Hematopoietic multipotent progenitor cell treated with erythropoietin and hydrocortisone succinate and interleukin-3 and kit ligand, for 8 days (in vitro differentiated cells): Measurements from ENCODE around the gene MYORG.
"Not testable (repeated sequence)": the region's sequence is repeated elsewhere in the genome, so short reads cannot be mapped to it uniquely, and the experiment has no call there.

Experiments
- DNase-seq: peaks from one replicate; pipeline ENCODE4 v3.0.0-alpha.2; 2015

Gene MYORG

DNA sequence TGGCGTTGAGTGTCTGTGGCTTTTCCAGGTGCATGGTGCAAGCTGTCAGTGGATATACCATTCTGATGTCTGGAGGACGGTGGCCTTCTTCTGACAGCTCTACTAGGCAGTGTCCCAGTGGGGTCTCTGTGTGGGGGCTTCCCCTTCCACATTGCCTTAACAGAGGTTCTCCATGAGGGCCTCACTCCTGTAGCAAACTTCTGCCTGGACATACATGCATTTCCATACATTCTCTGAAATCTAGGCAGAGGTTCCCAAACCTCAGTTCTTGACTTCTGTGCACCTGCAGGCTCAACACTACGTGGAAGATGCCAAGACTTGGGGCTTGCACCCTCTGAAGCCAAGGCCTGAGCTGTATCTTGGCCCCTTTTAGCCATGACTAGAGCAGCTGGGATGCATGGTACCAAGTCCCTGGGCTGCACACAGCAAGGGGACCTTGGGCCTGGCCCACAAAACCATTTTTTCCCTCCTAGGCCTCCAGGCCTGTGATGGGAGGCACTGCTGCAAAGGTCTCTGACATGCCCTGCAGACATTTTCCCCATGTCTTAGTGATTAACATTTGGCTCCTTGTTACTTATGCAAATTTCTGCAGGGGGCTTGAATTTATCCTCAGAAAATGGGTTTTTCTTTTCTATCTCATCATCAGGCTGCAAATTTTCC, 8.8 kb downstream of the MYORG start:
- DNase-seq = not testable (repeated sequence)

DNA sequence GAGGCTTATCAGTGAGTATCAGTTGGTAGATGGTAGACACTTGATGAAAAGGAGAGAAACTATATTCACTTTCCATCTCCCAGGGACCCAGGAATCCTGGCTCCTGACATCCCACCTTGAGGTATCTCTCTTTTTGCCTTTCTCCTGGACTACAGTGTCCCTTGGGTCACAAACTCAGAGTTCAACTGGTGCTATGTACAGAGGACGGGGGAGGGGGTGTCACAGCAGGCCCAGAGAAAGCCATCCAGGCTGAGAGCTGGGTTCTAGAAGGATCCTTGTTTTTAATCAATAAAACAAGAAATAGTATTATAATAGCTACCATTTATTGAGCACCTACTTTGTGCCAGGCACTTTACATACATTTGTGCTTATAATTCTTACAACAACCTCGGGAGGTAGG, 10.3 kb downstream of the MYORG start:
- DNase-seq = no peak

DNA sequence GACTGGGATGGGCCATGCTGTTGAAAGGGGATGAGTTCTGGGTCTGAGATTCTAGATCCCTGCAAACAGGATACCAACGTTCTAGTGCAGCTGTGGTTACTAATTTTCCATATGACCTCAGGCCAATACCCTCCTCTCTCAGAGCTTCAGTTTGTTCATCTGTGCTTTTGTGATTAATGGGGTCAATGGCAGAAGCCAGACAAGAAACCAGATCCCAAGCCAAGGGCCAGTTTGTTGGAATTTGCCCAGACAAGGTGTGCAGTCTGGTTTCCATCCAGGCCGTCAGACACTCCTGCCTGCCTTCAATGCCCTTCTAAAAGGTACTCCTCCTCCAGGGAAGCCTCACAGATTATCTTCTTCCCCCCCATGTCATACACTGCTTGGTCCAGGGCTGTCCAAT, 11.4 kb downstream of the MYORG start:
- DNase-seq = no peak

DNA sequence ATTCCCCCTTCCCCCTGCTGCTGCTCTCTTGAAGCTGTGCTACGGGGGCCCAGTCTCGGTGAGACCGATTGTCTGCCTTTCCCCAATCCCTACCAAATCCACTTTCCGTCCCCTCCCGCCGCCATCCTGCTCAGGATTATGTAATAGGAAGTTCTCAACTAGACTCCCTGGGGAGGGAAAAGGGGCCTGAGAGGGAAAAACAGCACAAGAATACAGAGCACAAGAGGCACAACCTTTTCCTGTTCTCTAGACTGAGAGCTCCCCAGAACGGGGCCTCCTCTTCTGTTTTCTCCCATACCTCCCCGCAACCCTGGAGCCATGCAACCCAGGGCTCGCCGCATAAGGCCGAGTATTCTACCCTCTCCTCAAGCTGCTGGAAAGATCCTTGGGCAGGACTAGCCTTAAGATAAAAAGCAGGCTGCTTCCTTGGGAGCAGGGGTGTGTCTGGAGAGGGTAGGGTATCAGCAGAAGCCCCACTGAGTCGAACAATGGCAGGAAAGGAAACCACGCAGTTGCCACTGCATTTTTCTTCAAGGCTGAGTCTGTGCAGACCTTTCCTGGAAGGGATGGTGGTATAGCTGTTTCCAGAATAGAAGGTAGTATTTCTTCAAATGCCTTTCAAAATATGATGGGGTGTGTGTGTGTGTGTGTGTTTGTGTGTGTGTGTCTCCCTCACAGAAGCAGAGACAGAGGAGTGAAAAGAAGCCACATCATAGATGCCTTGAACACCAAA, 12.9 kb downstream of the MYORG start:
- no peak for DNase-seq

DNA sequence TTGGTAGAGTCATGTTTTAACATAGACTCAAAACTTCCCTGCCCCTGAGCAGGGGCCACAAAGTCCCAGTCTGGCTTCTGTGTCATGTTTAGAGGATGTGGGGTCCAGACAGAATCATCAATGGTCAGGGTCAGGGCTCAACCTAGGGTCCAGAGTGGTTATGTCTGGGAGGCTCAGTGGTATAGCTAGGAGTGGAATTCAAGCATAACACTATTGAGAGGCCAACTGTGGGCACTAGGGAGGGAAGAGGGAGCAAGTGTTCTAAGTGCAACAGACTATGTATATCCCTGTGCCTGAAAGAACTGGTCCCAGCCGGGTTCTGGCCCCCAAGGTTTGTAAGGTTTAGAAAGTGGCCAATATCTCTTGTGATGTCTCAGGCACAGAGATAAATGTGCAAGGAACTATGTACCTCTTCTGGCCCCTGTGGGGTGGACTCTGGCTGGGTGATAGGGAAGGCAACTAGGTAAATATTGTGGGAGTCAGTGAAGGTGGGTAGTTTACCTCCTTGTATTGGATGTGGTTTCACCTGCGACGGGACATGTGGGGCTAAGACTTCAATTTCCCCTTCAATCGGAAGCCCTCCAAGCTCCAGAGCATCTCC, 14.0 kb downstream of the MYORG start:
- DNase-seq = no peak

DNA sequence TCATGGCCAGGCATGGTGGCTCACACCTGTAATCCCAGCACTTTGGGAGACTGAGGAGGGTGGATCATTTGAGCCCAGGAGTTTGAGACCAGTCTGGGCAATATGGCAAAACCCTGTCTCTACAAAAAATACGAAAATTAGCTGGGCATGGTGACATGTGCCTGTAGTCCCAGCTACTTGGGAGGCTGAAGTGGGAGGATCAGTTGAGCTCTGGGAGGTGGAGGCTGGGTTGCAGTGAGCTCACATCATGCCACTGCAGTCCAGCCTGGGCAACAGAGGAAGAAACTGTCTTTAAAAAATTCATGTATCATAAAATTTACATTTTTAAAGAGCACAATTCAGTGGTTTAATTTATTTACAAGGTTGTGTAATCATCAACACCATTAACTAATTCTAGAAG, 23.7 kb downstream of the MYORG start:
- DNase-seq = not testable (repeated sequence)

DNA sequence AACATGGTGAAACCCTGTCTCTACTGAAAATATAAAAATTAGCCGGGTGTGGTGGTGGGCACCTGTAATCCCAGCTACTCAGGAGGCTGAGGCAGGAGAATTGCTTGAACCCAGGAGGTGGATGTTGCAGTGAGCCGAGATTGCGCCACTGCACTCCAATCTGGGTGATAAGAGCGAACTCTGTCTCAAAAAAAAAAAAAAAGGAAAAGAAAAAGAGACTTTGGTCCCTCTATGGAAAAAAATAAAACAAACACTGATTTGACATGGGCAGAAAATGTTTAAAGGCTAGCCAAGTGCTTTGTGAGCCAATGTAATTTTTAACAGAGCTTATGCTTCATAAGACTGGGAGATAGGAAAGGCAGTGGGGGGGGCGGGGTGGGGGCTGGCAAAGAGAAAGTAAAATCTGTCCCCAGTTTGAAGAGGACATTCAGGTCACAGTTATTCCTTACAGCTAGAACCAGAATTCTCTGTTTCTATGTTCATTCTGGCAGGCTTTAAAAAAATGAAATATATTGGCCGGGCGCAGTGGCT, 24.5 kb downstream of the MYORG start:
- DNase-seq = not testable (repeated sequence)

DNA sequence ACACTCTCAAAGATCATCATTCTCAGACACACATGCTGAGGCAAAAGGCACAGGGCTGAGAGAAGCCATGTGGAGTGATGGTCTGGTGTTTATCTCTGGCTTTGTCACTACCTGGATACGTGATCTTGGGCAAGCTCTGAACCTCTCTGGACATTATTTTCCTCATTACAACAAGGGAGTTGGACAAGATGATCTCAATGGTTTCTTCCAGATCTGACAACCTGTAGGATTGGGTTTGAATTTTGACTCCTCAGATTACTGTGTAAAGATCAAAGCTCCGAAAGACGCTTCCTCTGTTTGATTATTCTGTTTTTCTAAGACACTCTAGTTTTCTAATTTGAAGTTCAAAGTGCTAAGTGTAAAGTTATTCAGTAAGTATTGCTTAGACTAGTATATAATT, 27.4 kb downstream of the MYORG start:
- DNase-seq = no peak

DNA sequence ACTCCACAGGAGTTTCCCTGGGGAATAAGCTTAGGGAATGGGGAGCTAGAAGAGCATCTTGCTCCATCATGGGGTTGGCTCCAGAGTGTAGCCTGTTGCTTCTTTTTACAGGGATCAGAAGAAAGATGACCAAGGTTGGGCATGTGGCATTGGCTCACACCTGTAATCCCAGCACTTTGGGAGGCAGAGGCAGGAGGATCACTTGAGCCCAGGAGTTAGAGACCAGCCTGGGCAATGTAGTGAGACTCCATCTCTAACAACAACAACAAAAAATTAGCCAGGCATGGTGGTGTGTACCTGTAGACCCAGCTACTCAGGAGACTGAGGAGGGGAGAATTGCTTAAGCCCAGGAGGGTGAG, 28.9 kb downstream of the MYORG start:
- no peak for DNase-seq

DNA sequence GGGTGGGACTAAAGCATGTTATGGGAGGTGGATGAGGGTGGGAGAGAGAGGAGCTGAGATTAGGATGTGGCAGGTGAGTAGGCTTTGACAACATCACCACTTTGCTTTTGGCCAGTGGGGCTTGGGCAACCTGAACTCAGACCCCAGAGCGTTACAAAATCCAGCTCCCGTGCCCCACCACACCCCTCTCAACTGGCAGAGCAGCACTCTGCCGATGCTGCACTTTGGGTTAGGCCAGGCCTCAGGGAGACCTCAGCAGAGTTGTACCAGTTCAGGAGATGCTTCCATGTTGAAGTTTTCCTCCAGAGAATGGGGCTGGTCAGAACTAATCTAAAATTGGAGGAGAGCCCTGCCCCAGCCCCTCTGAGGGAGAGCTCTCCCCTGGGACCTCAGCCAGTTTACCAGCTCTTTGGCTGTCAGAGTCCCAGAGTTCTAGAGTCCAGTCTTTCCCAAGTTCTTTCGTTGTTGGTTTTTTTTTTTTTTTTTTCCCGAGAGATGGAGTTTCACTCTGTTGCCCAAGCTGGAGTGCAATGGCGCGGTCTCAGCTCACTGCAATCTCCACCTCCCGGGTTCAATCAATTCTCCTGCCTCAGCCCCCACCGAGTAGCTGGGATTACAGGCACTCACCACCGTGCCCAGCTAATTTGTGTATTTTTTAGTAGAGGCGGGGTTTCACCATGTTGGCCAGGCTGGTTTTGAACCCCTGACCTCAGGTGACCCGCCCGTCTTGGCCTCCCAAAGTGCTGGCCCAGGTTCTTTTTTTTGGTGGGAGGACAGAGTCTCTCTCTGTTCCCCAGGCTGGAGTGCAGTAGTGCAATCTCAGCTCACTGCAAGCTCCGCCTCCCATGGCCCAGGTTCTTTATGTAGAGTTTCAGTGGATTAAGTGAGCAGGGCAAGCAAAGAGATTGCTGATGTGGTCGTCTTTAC, 29.6 kb downstream of the MYORG start:
- DNase-seq = no peak

DNA sequence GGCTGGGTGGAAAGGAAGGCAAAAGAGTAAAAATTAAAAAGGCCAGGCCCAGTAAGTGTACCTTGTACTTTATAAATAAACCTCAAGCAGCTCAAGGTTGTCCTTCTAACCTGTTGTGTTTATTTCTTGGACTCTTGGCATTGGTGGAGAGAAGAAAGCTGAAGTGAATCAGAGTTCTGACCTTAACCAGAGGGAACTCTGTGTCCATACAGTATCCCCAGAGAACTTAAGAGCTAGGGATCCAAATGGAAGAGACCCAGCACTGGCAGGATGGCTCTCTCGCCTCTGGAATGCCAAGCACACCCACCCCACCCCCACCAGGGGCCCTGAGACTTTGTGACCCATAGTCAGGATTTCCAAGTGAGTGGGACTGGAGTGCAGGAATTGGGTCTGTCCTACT, 33.1 kb downstream of the MYORG start:
- no peak for DNase-seq

DNA sequence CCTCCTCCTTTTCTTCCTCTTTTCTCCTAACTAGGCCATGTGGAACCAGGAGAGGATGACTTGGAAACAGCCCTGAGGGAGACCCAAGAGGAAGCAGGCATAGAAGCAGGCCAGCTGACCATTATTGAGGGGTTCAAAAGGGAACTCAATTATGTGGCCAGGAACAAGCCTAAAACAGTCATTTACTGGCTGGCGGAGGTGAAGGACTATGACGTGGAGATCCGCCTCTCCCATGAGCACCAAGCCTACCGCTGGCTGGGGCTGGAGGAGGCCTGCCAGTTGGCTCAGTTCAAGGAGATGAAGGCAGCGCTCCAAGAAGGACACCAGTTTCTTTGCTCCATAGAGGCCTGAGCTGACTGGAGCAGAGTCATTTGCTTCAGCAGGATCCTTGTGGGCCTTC, 33.6 kb downstream of the MYORG start:
- no peak for DNase-seq

DNA sequence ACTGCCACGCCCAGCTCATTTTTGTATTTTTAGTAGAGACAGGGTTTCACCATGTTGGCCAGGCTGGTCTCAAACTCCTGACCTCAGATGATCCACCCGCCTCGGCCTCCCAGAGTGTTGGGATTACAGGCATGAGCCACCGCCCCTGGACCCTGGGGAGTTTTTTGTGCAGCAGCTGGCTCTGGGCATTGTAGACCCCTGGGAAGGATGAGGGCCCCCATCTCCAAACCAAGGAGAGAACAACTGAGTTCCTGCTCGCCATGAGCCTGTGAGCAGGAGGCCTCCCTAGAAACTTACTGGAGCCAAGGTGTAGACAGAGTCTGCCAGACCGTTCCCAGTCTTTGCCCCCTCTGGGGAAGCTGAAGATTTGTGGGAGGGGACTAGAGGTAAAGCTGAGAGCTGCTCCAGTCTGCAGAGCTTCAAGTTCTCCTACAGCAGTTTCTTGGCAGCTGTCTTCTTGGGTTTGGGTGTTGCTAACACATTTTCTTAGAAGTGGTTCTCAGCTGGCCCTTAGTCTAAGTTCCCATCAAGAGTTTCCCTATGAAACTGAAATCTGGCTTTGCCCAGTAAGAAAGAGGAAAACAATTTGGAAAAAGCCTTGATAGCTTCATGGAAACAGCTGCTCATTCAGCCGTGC, 34.9 kb downstream of the MYORG start:
- DNase-seq = no peak

DNA sequence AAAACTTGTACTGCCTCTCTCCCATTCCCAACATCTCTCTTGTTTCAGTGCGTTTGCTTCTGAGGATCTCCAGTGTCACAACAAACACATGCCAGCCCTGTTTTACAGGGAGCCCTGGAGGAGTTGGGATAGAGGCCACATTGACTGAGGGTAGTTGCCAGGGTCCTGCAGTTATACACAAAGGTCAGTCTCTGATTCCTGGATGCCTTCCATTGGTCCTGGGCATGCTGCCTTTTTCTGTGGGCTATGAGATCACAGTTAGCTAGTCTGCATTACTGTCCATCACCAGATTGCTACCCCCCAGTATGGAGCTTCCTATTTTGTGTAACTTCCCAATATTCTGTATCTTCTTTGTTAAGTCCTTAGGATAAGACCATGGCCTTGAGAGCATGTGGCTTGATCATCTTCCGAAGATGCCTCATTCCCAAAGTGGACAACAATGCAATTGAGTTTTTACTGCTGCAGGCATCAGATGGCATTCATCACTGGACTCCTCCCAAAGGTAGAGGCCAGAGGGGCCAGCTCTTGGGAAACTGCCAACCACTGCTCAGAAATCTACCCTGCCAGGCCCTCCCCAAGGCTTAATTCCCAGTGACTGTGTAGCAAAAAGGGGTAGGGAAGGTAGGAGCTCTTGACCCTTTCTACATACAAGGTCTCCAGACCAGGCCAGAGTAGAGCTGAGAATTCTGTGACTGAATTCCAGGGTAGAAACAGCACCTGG, 37.9 kb downstream of the MYORG start:
- no peak for DNase-seq

DNA sequence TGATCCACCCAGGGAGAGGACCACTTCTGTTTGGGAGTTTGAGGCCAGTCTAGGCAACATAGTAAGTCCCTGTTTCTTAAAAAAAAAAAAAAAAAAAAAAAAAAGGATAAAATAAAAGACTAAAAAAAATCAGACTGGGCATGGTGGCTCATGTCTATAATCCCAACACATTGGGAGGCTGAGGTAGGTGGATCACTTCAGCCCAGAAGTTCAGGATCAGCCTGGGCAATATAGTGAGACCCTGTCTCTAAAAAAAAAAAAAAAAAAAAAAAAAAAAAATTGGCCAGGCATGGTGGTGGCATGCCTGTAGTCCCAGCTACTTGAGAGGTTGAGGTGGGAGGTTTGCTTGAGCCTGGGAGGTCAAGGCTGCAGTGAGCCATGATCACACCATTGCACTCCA, 38.6 kb downstream of the MYORG start:
- not testable (repeated sequence) for DNase-seq

DNA sequence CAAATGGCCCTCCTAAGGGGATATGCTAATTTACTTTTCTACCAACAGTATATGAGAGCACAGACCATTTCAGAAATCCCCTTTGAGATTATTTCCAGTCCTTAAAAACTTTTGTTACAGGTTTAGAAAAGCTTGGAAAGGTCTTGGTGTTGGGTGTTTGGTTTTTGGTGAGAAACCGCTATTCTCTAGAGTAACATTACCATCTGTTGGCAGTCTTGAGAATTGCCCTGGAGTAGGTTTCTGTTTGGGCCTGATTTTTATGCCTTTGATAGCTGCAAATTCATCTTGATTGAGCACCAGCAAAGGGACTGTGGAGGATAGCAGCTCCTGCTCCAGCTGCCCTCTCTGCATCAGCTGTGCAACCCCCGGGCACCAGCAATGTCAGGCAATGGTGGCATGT, 39.3 kb downstream of the MYORG start:
- DNase-seq = no peak

DNA sequence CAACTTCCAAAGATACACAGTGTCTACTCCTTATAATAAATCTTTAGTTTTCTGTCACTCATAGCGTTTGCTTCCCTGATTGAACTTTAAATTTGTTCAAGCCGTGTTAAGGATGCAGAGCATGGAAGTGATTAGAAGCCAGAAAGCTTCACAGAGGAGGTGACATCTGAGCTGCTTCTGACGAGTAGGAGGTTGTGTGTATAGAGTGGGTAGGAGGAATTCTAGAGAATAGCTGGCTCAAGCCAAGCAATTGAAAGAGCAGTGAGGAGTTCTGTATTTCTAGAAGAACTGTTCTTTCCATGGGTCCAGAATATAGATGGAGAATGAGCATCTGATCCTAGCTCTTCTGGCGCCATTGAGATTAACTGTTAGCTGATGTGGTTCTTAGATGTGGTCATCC, 41.3 kb downstream of the MYORG start:
- no peak for DNase-seq

DNA sequence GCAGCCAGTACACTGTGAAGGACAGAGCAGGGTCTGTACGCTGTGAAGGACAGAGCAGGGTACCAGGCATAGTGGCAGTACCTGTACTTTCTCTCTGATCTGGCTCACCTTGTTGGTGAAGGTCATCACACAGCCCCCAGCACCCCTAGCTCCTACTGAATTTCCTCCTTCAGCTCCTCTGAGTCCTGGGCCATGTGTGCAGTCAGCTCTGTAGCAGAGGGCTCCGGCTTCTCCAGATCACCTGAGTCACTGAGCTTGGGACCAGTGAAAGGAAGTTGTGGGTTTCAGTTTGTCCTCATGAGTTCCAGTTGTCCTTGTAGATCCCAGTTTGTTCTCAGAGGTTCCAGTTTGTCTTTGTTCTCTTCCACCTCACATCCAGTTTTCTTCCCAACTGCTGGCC, 41.8 kb downstream of the MYORG start:
- no peak for DNase-seq

DNA sequence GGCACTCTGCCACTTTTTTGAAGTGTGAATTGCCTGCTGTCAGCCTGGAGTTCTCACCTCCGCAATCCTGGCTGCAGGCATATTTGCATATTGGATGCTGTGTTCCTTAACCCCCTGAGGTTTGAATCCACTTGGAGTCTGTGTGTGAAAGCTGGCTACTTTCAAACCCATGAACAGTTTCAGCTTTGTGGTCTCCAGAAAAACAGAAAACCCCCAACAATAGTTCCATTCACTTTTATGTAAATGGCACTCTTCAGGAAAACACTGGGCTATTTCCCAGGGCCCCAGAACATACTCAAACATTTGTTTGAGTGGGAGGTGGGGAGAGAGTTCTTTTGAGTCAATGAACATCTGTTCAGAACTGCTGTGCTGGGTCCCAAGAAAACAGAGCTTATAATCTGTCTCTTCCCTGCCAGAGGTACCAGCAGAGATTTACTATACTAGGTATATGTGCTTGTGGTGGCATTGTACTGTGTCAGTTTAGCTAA, 42.3 kb downstream of the MYORG start:
- no peak for DNase-seq

DNA sequence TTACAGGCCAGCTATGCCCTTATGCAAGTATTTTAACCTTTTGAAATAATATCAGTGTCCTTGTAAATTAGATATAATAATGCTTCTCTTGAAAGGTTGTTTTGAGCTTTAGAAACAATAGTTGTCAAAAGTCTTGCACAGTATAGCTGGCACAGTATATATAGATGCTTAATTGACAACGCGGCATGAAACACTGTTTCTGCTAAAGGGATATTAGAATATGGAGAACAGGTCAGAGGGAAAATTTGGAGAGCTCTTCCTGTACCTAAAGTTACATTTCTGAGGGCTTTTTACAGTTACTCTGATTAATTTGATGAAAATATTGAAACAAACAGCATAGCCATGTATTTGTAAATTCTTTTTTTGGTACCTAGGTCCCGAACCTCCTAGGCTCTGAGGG, 42.9 kb downstream of the MYORG start:
- no peak for DNase-seq

DNA sequence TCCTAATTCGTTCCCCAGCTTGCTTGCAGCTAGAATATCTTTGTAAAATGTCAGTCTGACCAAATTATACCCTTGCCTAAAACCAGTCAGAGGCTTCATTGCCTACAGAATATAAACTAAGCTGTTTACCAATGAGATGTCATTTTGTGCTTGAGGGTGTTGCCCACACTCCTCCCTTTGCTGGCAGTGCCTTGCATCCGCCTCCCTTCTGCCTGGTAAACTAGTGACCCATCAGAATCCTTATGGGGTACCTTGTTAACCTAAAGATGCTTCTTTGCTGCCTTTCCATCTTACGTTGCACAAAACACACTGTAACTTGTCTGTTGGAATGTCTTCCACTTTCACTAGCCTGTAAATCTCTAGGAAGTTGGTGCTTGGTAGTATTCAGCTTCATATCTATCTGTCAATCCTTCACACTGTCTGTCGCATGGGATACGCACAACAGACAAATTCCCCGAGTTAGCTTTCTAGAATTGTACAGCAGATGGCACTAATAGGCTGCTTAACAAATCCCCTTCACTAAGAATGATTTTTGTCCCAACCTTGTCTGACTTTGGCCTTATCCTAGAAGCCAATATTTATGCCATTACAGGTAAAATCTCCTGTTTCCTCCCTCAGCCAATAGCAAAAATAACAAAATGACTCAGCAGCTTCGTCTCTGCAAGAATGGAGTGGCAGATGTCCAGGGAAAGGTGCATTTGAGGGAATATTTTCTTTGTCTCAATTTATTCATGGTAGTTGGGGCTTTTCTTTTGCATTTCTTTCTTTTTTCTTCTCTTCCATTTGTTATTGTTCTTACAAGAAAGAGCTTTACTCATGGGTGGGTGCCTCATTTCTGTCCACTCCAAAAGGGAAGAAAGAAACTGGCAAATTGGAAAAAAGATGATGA, 44.4 kb downstream of the MYORG start:
- DNase-seq = peak; percentile 73
